Smooth muscle cell (in vitro differentiated cells): ENCODE measurements around the gene GAB4. TPM values are rescaled to one million over a fixed set of nuclear protein-coding genes. Genes with fewer than 3 reads are reported as not detected.

Source experiments
- DNase-seq: peaks from one replicate; lab custom pipeline; 2025; ENCODE audit not compliant: unreplicated experiment; lab: John Stamatoyannopoulos, UW
- H2AFZ ChIP-seq: fragments of 200-600 bp; sonication (generic); 2 replicates; pipeline ENCODE4 v1.6.0; 2016; ENCODE audit warnings: antibody characterized with exemption, low read depth, mild to moderate bottlenecking
- H3F3A ChIP-seq: fragments of 200-600 bp; sonication (generic); 2 replicates; pipeline ENCODE4 v1.6.0; 2017; ENCODE audit warnings: antibody characterized with exemption, low read depth
- H3K27ac ChIP-seq: fragments of 200-600 bp; sonication (generic); 2 replicates; pipeline ENCODE4 v1.5.1; 2016; ENCODE audit warnings: low read depth, mild to moderate bottlenecking
- H3K27me3 ChIP-seq: fragments of 200-600 bp; sonication (generic); 2 replicates; pipeline ENCODE4 v1.6.1; 2016; ENCODE audit warnings: low read depth, mild to moderate bottlenecking
- H3K36me3 ChIP-seq: fragments of 200-600 bp; sonication (generic); 2 replicates; pipeline ENCODE4 v1.5.1; 2016; ENCODE audit warnings: low read depth
- H3K4me1 ChIP-seq: fragments of 200-600 bp; sonication (generic); 2 replicates; pipeline ENCODE4 v1.5.1; 2016; ENCODE audit warnings: low read depth
- H3K4me2 ChIP-seq: fragments of 200-600 bp; sonication (generic); 2 replicates; pipeline ENCODE4 v1.6.0; 2016; ENCODE audit warnings: mild to moderate bottlenecking
- H3K4me3 ChIP-seq: fragments of 200-600 bp; sonication (generic); 2 replicates; pipeline ENCODE4 v1.5.1; 2016; ENCODE audit warnings: mild to moderate bottlenecking
- H3K79me2 ChIP-seq: fragments of 200-600 bp; sonication (generic); 2 replicates; pipeline ENCODE4 v1.6.0; 2016; ENCODE audit warnings: low read depth, mild to moderate bottlenecking
- H3K9ac ChIP-seq: fragments of 200-600 bp; sonication (generic); 2 replicates; pipeline ENCODE4 v1.6.0; 2016; ENCODE audit warnings: low read depth
- H3K9me3 ChIP-seq: fragments of 200-600 bp; sonication (generic); replicated peaks from 2 replicates; pipeline ENCODE4 v1.5.1; 2016; ENCODE audit warnings: low read depth
- H4K20me1 ChIP-seq: fragments of 200-600 bp; sonication (generic); 2 replicates; pipeline ENCODE4 v1.6.0; 2016; ENCODE audit warnings: low read depth
- WGBS: methylation state at CpG from one replicate; pipeline ENCODE4 v1.1.7; 2016; ENCODE audit warnings: low lambda C conversion rate; 5-methylcytosine and 5-hydroxymethylcytosine counted together
- polyA plus RNA-seq: library from polyadenylated mRNA; unstranded; fragments of >200 nt; fragmentation: Nextera tagmentation; extraction: Ambion mirVana; gene quantifications from 2 replicates; pipeline ENCODE4 v1.2.1, GENCODE V29; 2016
- total RNA-seq: library from RNA; depleted of rRNA; stranded (reverse); fragments of >200 nt; gene quantifications from 2 replicates; pipeline ENCODE4 v1.2.3, GENCODE V29; 2014
- TF ChIP-seq, protein P1 (sequence below): fragments of 200-600 bp; sonication (generic); IDR thresholded peaks from 2 replicates; pipeline ENCODE4 v1.5.1; 2017; ENCODE audit warnings: borderline replicate concordance, mild to moderate bottlenecking, antibody characterized with exemption; ENCODE audit not compliant: insufficient read depth, poor library complexity, severe bottlenecking

The GAB4 gene
- total and polyA plus RNA-seq, 2 experiments from 2014 or later = not detected

DNA sequence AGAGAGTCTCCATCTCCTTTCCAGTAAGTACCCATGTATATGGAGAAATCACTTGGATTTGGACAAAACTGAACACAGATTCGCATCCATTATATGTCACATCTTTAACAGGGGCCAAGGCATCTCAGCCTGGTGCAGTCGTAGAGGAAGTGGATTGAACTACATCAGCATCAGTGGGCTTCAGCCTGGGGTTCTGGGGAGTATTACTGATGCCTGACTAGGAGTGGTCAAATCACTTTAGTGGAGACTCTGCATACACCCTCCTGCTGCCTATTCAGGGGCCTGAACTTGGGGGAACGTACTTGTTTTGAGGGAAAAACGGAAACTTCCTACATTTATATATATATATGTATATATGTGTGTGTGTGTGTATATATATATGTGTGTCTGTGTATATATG lies 72.8 kb downstream of the GAB4 start:
- Histone ChIP-seq H3K4me1 (no peaks in the 10 kb centered on the region), H3K36me3 (no peaks in the 10 kb centered on the region)
- WGBS = 72% methylated on average over 4 of the region's 4 CpGs

DNA sequence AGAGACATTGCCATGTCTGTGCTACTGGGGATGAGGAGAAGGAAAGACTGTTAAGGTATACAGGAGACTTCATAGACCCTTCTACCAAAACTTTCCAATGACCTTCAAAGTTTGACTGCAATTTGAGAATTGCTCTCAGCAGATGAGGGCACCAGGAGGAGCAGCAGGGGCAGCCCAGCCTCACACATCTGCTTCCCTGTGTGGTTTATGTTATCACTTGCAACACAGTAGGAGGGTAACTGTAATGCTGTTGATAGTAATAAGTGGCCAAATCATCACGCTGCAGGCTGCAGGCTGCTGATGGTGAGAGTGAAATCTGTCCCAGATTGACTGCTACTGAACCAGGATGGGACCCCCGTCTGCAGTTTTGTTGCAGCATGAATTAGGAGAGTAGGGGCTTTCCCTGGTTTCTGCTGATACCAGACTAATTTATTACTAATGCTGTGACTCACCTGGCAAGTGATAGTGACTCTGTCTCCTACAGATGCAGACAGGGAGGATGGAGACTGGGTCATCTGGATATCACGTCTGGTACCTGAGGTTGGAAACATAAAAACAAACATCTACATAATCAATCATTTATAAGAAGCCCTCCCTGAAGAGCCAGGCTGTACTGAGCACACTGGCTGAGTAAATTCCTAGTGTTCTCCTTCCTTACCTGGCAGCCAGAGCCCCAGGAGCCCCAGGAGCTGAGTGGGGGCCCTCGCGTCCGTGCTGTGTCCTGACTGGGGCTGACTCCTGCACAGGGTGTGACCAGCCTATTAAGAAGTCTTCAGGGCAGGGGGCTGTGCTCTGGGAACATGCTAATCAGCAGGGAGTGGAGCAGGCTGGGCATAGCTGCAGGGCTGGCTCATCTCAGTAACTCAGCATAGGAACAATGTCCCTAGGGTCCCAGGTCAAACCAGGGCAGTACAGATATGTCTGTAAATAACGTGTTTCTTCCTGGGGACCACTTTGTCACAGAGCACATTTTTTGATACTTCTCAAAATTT lies 74.4 kb downstream of the GAB4 start:
- Histone ChIP-seq H4K20me1 (no peaks in the 10 kb centered on the region), H3K9me3 (no peaks in the 10 kb centered on the region), H3K4me1 (no peaks in the 10 kb centered on the region), H3K36me3 (no peaks in the 10 kb centered on the region), H2AFZ (no peak overlapping the region), H3K27ac (no peak overlapping the region), H3K4me3 (no peak overlapping the region), H3K27me3 (peaks cover 11% of the 10 kb centered on the region), H3K9ac (no peak overlapping the region), H3F3A (no peaks in the 10 kb centered on the region), H3K79me2 (no peaks in the 10 kb centered on the region), H3K4me2 (no peak overlapping the region)
- TF ChIP-seq, protein P1, sequence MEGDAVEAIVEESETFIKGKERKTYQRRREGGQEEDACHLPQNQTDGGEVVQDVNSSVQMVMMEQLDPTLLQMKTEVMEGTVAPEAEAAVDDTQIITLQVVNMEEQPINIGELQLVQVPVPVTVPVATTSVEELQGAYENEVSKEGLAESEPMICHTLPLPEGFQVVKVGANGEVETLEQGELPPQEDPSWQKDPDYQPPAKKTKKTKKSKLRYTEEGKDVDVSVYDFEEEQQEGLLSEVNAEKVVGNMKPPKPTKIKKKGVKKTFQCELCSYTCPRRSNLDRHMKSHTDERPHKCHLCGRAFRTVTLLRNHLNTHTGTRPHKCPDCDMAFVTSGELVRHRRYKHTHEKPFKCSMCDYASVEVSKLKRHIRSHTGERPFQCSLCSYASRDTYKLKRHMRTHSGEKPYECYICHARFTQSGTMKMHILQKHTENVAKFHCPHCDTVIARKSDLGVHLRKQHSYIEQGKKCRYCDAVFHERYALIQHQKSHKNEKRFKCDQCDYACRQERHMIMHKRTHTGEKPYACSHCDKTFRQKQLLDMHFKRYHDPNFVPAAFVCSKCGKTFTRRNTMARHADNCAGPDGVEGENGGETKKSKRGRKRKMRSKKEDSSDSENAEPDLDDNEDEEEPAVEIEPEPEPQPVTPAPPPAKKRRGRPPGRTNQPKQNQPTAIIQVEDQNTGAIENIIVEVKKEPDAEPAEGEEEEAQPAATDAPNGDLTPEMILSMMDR = no peak
- 55% methylated on average over 7 of the region's 7 CpGs for WGBS
- no peak for DNase-seq

More for the DNA sequence above, 72.8 kb downstream of the GAB4 start:
- H3K27me3 ChIP-seq = peaks cover 11% of the 10 kb centered on the region
- no peak overlapping the region for H2AFZ ChIP-seq
- TF ChIP-seq, protein P1 = no peak
- H4K20me1 ChIP-seq = no peaks in the 10 kb centered on the region
- H3K79me2 ChIP-seq = no peaks in the 10 kb centered on the region
- H3K27ac ChIP-seq = no peak overlapping the region
- H3K4me2 ChIP-seq = no peak overlapping the region
- H3K9ac ChIP-seq = no peak overlapping the region
- no peak overlapping the region for H3K4me3 ChIP-seq
- H3K9me3 ChIP-seq = no peaks in the 10 kb centered on the region
- no peak for DNase-seq
- H3F3A ChIP-seq = no peaks in the 10 kb centered on the region

DNA sequence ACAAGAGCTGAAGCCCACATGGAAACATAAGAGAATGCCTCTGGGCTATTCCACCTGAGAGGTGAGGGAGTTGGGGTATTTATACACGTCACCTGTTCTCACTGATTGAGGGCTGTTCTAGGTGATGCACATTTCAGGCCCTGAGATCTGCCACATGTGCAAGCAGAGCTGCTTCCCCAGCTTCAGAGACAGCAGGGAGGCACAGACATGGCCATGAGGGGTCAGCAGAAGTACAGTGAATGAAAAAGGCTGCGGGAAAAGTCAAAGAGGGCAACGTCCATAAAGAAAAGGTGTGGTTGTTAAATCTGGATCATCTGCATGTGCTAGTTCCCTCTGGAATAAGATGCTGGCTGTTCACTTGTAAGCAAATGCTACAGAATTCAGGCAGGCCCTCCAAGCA lies 75.4 kb downstream of the GAB4 start:
- no peak overlapping the region for H3K4me3 ChIP-seq
- H2AFZ ChIP-seq = no peak overlapping the region
- WGBS = 59% methylated on average over 3 of the region's 3 CpGs
- TF ChIP-seq, protein P1 = no peak
- H3K27ac ChIP-seq = no peak overlapping the region
- no peaks in the 10 kb centered on the region for H3K79me2 ChIP-seq
- H4K20me1 ChIP-seq = no peaks in the 10 kb centered on the region
- H3F3A ChIP-seq = no peaks in the 10 kb centered on the region
- H3K4me1 ChIP-seq = no peaks in the 10 kb centered on the region
- no peak overlapping the region for H3K4me2 ChIP-seq
- H3K27me3 ChIP-seq = peaks cover 11% of the 10 kb centered on the region
- no peak for DNase-seq
- H3K36me3 ChIP-seq = no peaks in the 10 kb centered on the region
- H3K9ac ChIP-seq = no peak overlapping the region
- no peaks in the 10 kb centered on the region for H3K9me3 ChIP-seq
